ENCODE data around the gene LDLRAP1. TPM values are rescaled to one million over a fixed set of nuclear protein-coding genes. Genes with fewer than 3 reads are reported as not detected.

LDLRAP1 gene
- total and polyA plus RNA-seq, 9 of the 15 experiments (the other 6 are each of a cell fraction or from before 2014, with no cell fraction given), result 0.56 to 29.6 (median 16.2) TPM

DNA sequence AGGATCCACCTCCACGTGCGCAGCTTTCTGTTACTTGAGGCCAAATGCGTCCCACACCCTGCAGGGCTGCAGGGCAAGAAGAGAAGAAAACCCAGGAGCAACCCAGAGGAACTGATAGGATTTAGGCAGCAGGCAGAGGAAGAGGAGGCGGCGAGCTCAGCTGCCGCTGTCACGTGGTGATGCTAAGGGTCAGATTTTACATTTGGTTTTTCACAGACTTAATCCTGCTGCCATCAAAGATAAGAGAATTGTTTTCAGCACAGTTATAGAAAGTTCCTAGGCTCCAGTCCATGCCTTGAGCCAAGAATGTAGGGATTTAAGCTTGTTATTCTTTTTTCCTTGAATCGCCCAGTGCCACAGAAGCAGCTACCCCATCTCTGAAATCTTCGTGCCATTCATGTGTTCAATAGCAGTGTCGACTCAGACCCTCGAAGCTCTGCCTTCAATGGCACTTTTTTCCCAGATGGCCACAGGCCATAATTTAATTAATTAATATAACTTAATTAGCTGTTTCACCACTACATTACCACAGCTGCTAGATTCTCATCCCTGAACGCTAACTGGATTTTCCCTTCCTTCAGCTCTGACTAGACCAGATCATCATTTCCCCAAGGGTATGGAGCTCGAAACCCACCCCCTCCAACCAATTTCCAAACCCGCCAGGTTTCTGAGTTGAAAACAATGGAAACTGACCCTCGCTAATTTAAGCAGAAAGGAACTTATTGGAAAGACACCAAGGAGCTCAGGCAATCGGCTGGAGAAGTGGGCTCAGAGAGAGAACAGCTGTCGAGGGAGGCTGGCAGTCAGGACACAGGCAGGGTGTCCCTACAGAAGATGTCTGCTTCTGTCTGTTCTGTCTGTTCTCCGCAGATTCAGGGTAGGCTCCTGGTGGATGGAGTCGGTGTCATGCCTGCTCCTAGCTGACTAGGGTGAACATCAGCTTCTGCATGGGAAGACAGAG lies 36.2 kb downstream of the LDLRAP1 start (continued):
- TF ChIP-seq MAZ (CRISPR knock-in tag; conservative IDR thresholded peaks at IDR 0.05 in 1 of 2, IDR thresholded peaks at IDR 0.05 in 1 of 2), result no peak
- no peak for TF ChIP-seq E2F3 (CRISPR knock-in tag; IDR thresholded peaks at IDR 0.05)
- no peak for TF ChIP-seq RBM34 (IDR thresholded peaks at IDR 0.05; ENCODE audit: borderline replicate concordance, insufficient read depth, low read length)
- TF ChIP-seq RREB1 (CRISPR knock-in tag; IDR thresholded peaks at IDR 0.05), result no peak

Data from K562 (cell line).